ENCODE measurements around the gene LTBP1. TPM values are rescaled to one million over a fixed set of nuclear protein-coding genes. Genes with fewer than 3 reads are reported as not detected.

Gene LTBP1
- total RNA-seq, 1 donor from 2014 or later = 29.7 TPM

- Histone ChIP-seq H3K36me3 (ENCODE audit: insufficient read depth, low read length) (no peaks in the 10 kb centered on the region), H3K4me2 (ENCODE audit: low read length) (no peak overlapping the region), H3K4me1 (ENCODE audit: insufficient read depth, low read length) (peaks cover 18% of the 10 kb centered on the region), H2AFZ (ENCODE audit: low read depth, low read length) (no peak overlapping the region), H3K27me3 (ENCODE audit: insufficient read depth, low read length) (no peaks in the 10 kb centered on the region), H3K79me2 (ENCODE audit: insufficient read depth, low read length) (no peaks in the 10 kb centered on the region), H3K4me3 (ENCODE audit: insufficient read depth, low read depth, low read length) (no peak overlapping the region), H3K27ac (ENCODE audit: low read depth, low read length) (no peak overlapping the region), H4K20me1 (ENCODE audit: insufficient read depth, low read length) (no peaks in the 10 kb centered on the region), H3K9ac (ENCODE audit: low read length) (no peak overlapping the region), H3K9me3 (ENCODE audit: insufficient read depth, low read depth, low read length) (no peaks in the 10 kb centered on the region)
- H3K27me3 Mint-ChIP-seq (ENCODE audit: low read depth, unreplicated experiment) = no peaks in the 10 kb centered on the region
- DNase-seq (ENCODE audit: low read depth) (peak; percentile 37), FAIRE-seq (no peak)
- peak overlapping the region; percentile 67 for H3K27ac Mint-ChIP-seq (ENCODE audit: unreplicated experiment)
- no peak for TF ChIP-seq EZH2 (IDR thresholded peaks at IDR 0.05; ENCODE audit: insufficient read depth, low read length)
- TF ChIP-seq CTCF (IDR thresholded peaks at IDR 0.05; ENCODE audit: insufficient read depth, low read depth, low read length) = no peak
- H3K4me3 Mint-ChIP-seq (ENCODE audit: unreplicated experiment) = no peak overlapping the region
- no peaks in the 10 kb centered on the region for H3K36me3 Mint-ChIP-seq (ENCODE audit: low read depth, unreplicated experiment)
- peaks cover 5% of the 10 kb centered on the region for H3K9me3 Mint-ChIP-seq (ENCODE audit: unreplicated experiment)
- peaks cover 40% of the 10 kb centered on the region for H3K4me1 Mint-ChIP-seq (ENCODE audit: low read depth, unreplicated experiment)
Observed at GRCh38 chr2:33064349-33064801, 117.6 kb downstream of the LTBP1 start.

GRCh38 chr2:33067598-33067997, 120.8 kb downstream of the LTBP1 start:
- no peak for TF ChIP-seq CTCF (IDR thresholded peaks at IDR 0.05; ENCODE audit: insufficient read depth, low read depth, low read length)
- TF ChIP-seq EZH2 (IDR thresholded peaks at IDR 0.05; ENCODE audit: insufficient read depth, low read length) = no peak
- Histone ChIP-seq H3K79me2 (ENCODE audit: insufficient read depth, low read length) (no peaks in the 10 kb centered on the region), H3K4me2 (ENCODE audit: low read length) (no peak overlapping the region), H3K9me3 (ENCODE audit: insufficient read depth, low read depth, low read length) (no peaks in the 10 kb centered on the region), H3K9ac (ENCODE audit: low read length) (no peak overlapping the region), H2AFZ (ENCODE audit: low read depth, low read length) (no peak overlapping the region), H3K4me3 (ENCODE audit: insufficient read depth, low read depth, low read length) (no peak overlapping the region), H3K36me3 (ENCODE audit: insufficient read depth, low read length) (no peaks in the 10 kb centered on the region), H3K27me3 (ENCODE audit: insufficient read depth, low read length) (no peaks in the 10 kb centered on the region), H3K4me1 (ENCODE audit: insufficient read depth, low read length) (peaks cover 30% of the 10 kb centered on the region), H4K20me1 (ENCODE audit: insufficient read depth, low read length) (no peaks in the 10 kb centered on the region), H3K27ac (ENCODE audit: low read depth, low read length) (no peak overlapping the region)
- Mint-ChIP-seq H3K4me1 (ENCODE audit: low read depth, unreplicated experiment) (peaks cover 41% of the 10 kb centered on the region), H3K36me3 (ENCODE audit: low read depth, unreplicated experiment) (peaks cover 5% of the 10 kb centered on the region), H3K27me3 (ENCODE audit: low read depth, unreplicated experiment) (no peaks in the 10 kb centered on the region), H3K9me3 (ENCODE audit: unreplicated experiment) (peaks cover 8% of the 10 kb centered on the region), H3K4me3 (ENCODE audit: unreplicated experiment) (no peak overlapping the region), H3K27ac (ENCODE audit: unreplicated experiment) (no peak overlapping the region)
- no peak for DNase-seq (ENCODE audit: low read depth)
- FAIRE-seq = no peak

GRCh38 chr2:33068261-33068660, 121.5 kb downstream of the LTBP1 start:
- Mint-ChIP-seq H3K4me1 (ENCODE audit: low read depth, unreplicated experiment) (peaks cover 42% of the 10 kb centered on the region), H3K27ac (ENCODE audit: unreplicated experiment) (peak overlapping the region; percentile 58), H3K27me3 (ENCODE audit: low read depth, unreplicated experiment) (no peaks in the 10 kb centered on the region), H3K36me3 (ENCODE audit: low read depth, unreplicated experiment) (peaks cover 5% of the 10 kb centered on the region), H3K4me3 (ENCODE audit: unreplicated experiment) (no peak overlapping the region), H3K9me3 (ENCODE audit: unreplicated experiment) (peaks cover 8% of the 10 kb centered on the region)
- TF ChIP-seq EZH2 (IDR thresholded peaks at IDR 0.05; ENCODE audit: insufficient read depth, low read length) = no peak
- TF ChIP-seq CTCF (IDR thresholded peaks at IDR 0.05; ENCODE audit: insufficient read depth, low read depth, low read length) = no peak
- Histone ChIP-seq H3K27ac (ENCODE audit: low read depth, low read length) (peak overlapping the region; percentile 85), H3K9me3 (ENCODE audit: insufficient read depth, low read depth, low read length) (no peaks in the 10 kb centered on the region), H3K4me3 (ENCODE audit: insufficient read depth, low read depth, low read length) (no peak overlapping the region), H2AFZ (ENCODE audit: low read depth, low read length) (no peak overlapping the region), H3K4me2 (ENCODE audit: low read length) (peak overlapping the region; percentile 69), H3K27me3 (ENCODE audit: insufficient read depth, low read length) (no peaks in the 10 kb centered on the region), H3K4me1 (ENCODE audit: insufficient read depth, low read length) (peaks cover 30% of the 10 kb centered on the region), H4K20me1 (ENCODE audit: insufficient read depth, low read length) (no peaks in the 10 kb centered on the region), H3K79me2 (ENCODE audit: insufficient read depth, low read length) (no peaks in the 10 kb centered on the region), H3K9ac (ENCODE audit: low read length) (no peak overlapping the region), H3K36me3 (ENCODE audit: insufficient read depth, low read length) (no peaks in the 10 kb centered on the region)
- FAIRE-seq (peak; percentile 89), DNase-seq (ENCODE audit: low read depth) (peak; percentile 88)

Data from astrocyte (in vitro differentiated cells and primary cell).